Smooth muscle cell (in vitro differentiated cells): ENCODE results near the gene ABHD1. TPM values are rescaled to one million over a fixed set of nuclear protein-coding genes. Genes with fewer than 3 reads are reported as not detected.
A peak's percentile ranks its signal among the peaks of the same experiment; 100 is the strongest.

Experiments
- DNase-seq: peaks from one replicate; lab custom pipeline; 2025; ENCODE audit not compliant: unreplicated experiment; lab: John Stamatoyannopoulos, UW
- H2AFZ ChIP-seq: fragments of 200-600 bp; sonication (generic); 2 replicates; pipeline ENCODE4 v1.6.0; 2016; ENCODE audit warnings: antibody characterized with exemption, low read depth, mild to moderate bottlenecking
- H3F3A ChIP-seq: fragments of 200-600 bp; sonication (generic); 2 replicates; pipeline ENCODE4 v1.6.0; 2017; ENCODE audit warnings: antibody characterized with exemption, low read depth
- H3K27ac ChIP-seq: fragments of 200-600 bp; sonication (generic); 2 replicates; pipeline ENCODE4 v1.5.1; 2016; ENCODE audit warnings: low read depth, mild to moderate bottlenecking
- H3K27me3 ChIP-seq: fragments of 200-600 bp; sonication (generic); 2 replicates; pipeline ENCODE4 v1.6.1; 2016; ENCODE audit warnings: low read depth, mild to moderate bottlenecking
- H3K36me3 ChIP-seq: fragments of 200-600 bp; sonication (generic); 2 replicates; pipeline ENCODE4 v1.5.1; 2016; ENCODE audit warnings: low read depth
- H3K4me1 ChIP-seq: fragments of 200-600 bp; sonication (generic); 2 replicates; pipeline ENCODE4 v1.5.1; 2016; ENCODE audit warnings: low read depth
- H3K4me2 ChIP-seq: fragments of 200-600 bp; sonication (generic); 2 replicates; pipeline ENCODE4 v1.6.0; 2016; ENCODE audit warnings: mild to moderate bottlenecking
- H3K4me3 ChIP-seq: fragments of 200-600 bp; sonication (generic); 2 replicates; pipeline ENCODE4 v1.5.1; 2016; ENCODE audit warnings: mild to moderate bottlenecking
- H3K79me2 ChIP-seq: fragments of 200-600 bp; sonication (generic); 2 replicates; pipeline ENCODE4 v1.6.0; 2016; ENCODE audit warnings: low read depth, mild to moderate bottlenecking
- H3K9ac ChIP-seq: fragments of 200-600 bp; sonication (generic); 2 replicates; pipeline ENCODE4 v1.6.0; 2016; ENCODE audit warnings: low read depth
- H3K9me3 ChIP-seq: fragments of 200-600 bp; sonication (generic); replicated peaks from 2 replicates; pipeline ENCODE4 v1.5.1; 2016; ENCODE audit warnings: low read depth
- H4K20me1 ChIP-seq: fragments of 200-600 bp; sonication (generic); 2 replicates; pipeline ENCODE4 v1.6.0; 2016; ENCODE audit warnings: low read depth
- WGBS: methylation state at CpG from one replicate; pipeline ENCODE4 v1.1.7; 2016; ENCODE audit warnings: low lambda C conversion rate; 5-methylcytosine and 5-hydroxymethylcytosine counted together
- polyA plus RNA-seq: library from polyadenylated mRNA; unstranded; fragments of >200 nt; fragmentation: Nextera tagmentation; extraction: Ambion mirVana; gene quantifications from 2 replicates; pipeline ENCODE4 v1.2.1, GENCODE V29; 2016
- total RNA-seq: library from RNA; depleted of rRNA; stranded (reverse); fragments of >200 nt; gene quantifications from 2 replicates; pipeline ENCODE4 v1.2.3, GENCODE V29; 2014
- TF ChIP-seq, protein P1 (sequence below): fragments of 200-600 bp; sonication (generic); IDR thresholded peaks from 2 replicates; pipeline ENCODE4 v1.5.1; 2017; ENCODE audit warnings: borderline replicate concordance, mild to moderate bottlenecking, antibody characterized with exemption; ENCODE audit not compliant: insufficient read depth, poor library complexity, severe bottlenecking

ABHD1 gene
- total and polyA plus RNA-seq, 2 experiments from 2014 or later: not detected

GRCh38 chr2:27131429-27131828, 7.8 kb downstream of the ABHD1 start:
- no peak for DNase-seq
- Histone ChIP-seq H3K4me3 (no peak overlapping the region), H4K20me1 (peaks cover 18% of the 10 kb centered on the region), H3K4me2 (no peak overlapping the region), H3K79me2 (peaks cover 17% of the 10 kb centered on the region), H3K9ac (no peak overlapping the region), H3K27ac (no peak overlapping the region), H3K27me3 (no peaks in the 10 kb centered on the region), H3F3A (peaks cover 4% of the 10 kb centered on the region), H3K36me3 (no peaks in the 10 kb centered on the region), H3K9me3 (no peaks in the 10 kb centered on the region), H2AFZ (no peak overlapping the region), H3K4me1 (peaks cover 6% of the 10 kb centered on the region)
- TF ChIP-seq, protein P1, sequence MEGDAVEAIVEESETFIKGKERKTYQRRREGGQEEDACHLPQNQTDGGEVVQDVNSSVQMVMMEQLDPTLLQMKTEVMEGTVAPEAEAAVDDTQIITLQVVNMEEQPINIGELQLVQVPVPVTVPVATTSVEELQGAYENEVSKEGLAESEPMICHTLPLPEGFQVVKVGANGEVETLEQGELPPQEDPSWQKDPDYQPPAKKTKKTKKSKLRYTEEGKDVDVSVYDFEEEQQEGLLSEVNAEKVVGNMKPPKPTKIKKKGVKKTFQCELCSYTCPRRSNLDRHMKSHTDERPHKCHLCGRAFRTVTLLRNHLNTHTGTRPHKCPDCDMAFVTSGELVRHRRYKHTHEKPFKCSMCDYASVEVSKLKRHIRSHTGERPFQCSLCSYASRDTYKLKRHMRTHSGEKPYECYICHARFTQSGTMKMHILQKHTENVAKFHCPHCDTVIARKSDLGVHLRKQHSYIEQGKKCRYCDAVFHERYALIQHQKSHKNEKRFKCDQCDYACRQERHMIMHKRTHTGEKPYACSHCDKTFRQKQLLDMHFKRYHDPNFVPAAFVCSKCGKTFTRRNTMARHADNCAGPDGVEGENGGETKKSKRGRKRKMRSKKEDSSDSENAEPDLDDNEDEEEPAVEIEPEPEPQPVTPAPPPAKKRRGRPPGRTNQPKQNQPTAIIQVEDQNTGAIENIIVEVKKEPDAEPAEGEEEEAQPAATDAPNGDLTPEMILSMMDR: no peak
- 94% methylated on average over 11 of the region's 11 CpGs for WGBS

- H2AFZ ChIP-seq: no peak overlapping the region
- H3K9ac ChIP-seq: peak overlapping the region; percentile 81
- H3K4me2 ChIP-seq: peak overlapping the region; percentile 85
- H3K4me3 ChIP-seq: peak overlapping the region; percentile 83
- H3K36me3 ChIP-seq: no peaks in the 10 kb centered on the region
- no peaks in the 10 kb centered on the region for H3K9me3 ChIP-seq
- H4K20me1 ChIP-seq: peaks cover 18% of the 10 kb centered on the region
- H3K27ac ChIP-seq: no peak overlapping the region
- H3K79me2 ChIP-seq: peaks cover 17% of the 10 kb centered on the region
- WGBS: 61% methylated on average over 14 of the region's 14 CpGs
- peaks cover 4% of the 10 kb centered on the region for H3F3A ChIP-seq
- TF ChIP-seq, protein P1: no peak
- DNase-seq: no peak
- H3K4me1 ChIP-seq: peaks cover 6% of the 10 kb centered on the region
- no peaks in the 10 kb centered on the region for H3K27me3 ChIP-seq
These were observed 9.7 kb downstream of the ABHD1 start for GRCh38 chr2:27133195-27133875.

DNA sequence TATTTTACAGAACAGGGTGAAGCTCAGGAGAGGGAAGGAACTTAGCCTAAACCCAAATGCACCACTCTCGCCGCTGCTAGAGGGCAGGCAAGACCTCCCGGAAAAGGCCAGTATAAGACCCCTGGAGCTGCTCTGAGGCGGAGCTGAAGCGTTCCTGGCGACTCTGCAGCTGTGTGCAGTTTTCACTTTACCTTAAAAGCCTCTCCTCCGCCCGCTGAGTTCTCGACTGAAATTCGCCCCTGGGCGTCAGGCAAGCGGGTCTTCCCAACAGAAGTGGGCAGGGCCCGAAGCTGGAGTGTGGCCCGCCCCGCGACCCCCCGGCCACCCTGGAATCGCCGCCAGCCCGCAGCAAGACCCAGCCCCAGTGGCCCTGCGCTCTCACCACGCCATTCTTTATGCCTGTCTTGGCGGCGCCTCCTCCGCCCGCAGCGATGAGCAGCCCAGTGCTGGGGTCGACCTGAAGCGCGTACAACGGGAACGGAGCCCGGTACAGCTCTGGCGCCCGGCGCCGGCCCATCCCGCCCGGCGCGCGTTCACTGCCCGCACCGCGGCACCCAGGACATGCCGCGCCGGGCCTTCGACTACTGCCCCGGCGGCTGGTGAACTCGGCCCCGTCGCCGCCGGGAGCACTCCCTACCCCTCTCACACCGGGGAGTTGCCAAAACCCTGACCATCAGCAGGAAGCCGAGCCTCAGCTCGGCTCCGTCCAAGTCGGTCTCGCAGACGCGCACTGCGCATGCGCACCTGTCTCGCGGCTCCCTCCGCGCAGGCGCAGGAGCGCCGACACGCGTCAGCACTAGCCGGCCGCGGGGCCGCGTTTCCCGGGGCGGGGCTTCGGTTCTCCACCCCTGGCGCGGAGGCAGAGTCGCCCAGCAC, 10.5 kb downstream of the ABHD1 start, which contains the start of gene PREB:
TSS of gene PREB (minus strand) at position 732 of the 876 bp plus-strand sequence. CDS start at position 517, 215 bp downstream.
- H3K27me3 ChIP-seq: no peaks in the 10 kb centered on the region
- peaks cover 17% of the 10 kb centered on the region for H3K79me2 ChIP-seq
- peak within 1 kb of the TSS; percentile 53 for H3K27ac ChIP-seq
- H3F3A ChIP-seq: peaks cover 4% of the 10 kb centered on the region
- H3K4me1 ChIP-seq: peaks cover 6% of the 10 kb centered on the region
- no peaks in the 10 kb centered on the region for H3K36me3 ChIP-seq
- peaks cover 18% of the 10 kb centered on the region for H4K20me1 ChIP-seq
- H3K9ac ChIP-seq: peak within 1 kb of the TSS; percentile 81
- peak within 1 kb of the TSS; percentile 85 for H3K4me2 ChIP-seq
- peak within 1 kb of the TSS; percentile 83 for H3K4me3 ChIP-seq
- under 1% methylated on average over 74 of the region's 86 CpGs for WGBS
- no peaks in the 10 kb centered on the region for H3K9me3 ChIP-seq
- TF ChIP-seq, protein P1: no peak
- DNase-seq: peak; percentile 92
- H2AFZ ChIP-seq: peak within 1 kb of the TSS; percentile 82
